HG03520 (cell line): ENCODE measurements around the gene IL19.
"Not testable (repeated sequence)": the region's sequence is repeated elsewhere in the genome, so short reads cannot be mapped to it uniquely, and the experiment has no call there.

Experiments
- ATAC-seq: cut with Tn5 transposase; IDR thresholded peaks from one replicate; pipeline ENCODE4 v1.9.1; 2021; ENCODE audit warnings: mild to moderate bottlenecking, moderate library complexity; ENCODE audit not compliant: unreplicated experiment

Gene IL19

GRCh38 chr1:206772243-206772937 is 1.8 kb downstream of the IL19 start, which contains the start of gene IL10:
IL10 (minus strand) TSS chr1:206772494; CDS start chr1:206772435, 59 bp downstream.
- ATAC-seq: no peak

GRCh38 chr1:206774093-206774492 is 3.5 kb downstream of the IL19 start:
- ATAC-seq: no peak

GRCh38 chr1:206776229-206776628 is 5.7 kb downstream of the IL19 start:
- ATAC-seq: no peak

GRCh38 chr1:206778031-206778430 is 7.5 kb downstream of the IL19 start:
- no peak for ATAC-seq

- not testable (repeated sequence) for ATAC-seq
Observed at GRCh38 chr1:206778911-206779310, 8.3 kb downstream of the IL19 start.

- ATAC-seq: no peak
Observed at GRCh38 chr1:206779638-206780037, 9.1 kb downstream of the IL19 start.

- peak; percentile 28 for ATAC-seq
Observed at GRCh38 chr1:206782448-206782847, 11.9 kb downstream of the IL19 start.

- no peak for ATAC-seq
Observed at GRCh38 chr1:206783506-206783905, 12.9 kb downstream of the IL19 start.

- ATAC-seq: peak; percentile 72
Observed at GRCh38 chr1:206784471-206784903, 13.9 kb downstream of the IL19 start.

GRCh38 chr1:206785182-206785765 is 14.7 kb downstream of the IL19 start:
- no peak for ATAC-seq

- no peak for ATAC-seq
Observed at GRCh38 chr1:206786212-206786886, 15.8 kb downstream of the IL19 start.

GRCh38 chr1:206787891-206788290 is 17.3 kb downstream of the IL19 start:
- ATAC-seq: no peak

GRCh38 chr1:206788487-206789050 is 18.0 kb downstream of the IL19 start:
- no peak for ATAC-seq

GRCh38 chr1:206790502-206791250 is 20.1 kb downstream of the IL19 start:
- ATAC-seq: no peak

- ATAC-seq: peak; percentile 43
Observed at GRCh38 chr1:206792939-206793607, 22.5 kb downstream of the IL19 start.

GRCh38 chr1:206793620-206794019 is 23.0 kb downstream of the IL19 start:
- no peak for ATAC-seq

- ATAC-seq: no peak
Observed at GRCh38 chr1:206794294-206794908, 23.8 kb downstream of the IL19 start.

- no peak for ATAC-seq
Observed at GRCh38 chr1:206796116-206796515, 25.5 kb downstream of the IL19 start.

GRCh38 chr1:206796981-206797402 is 26.4 kb downstream of the IL19 start:
- no peak for ATAC-seq
